ENCODE data around the gene ZFAND6. TPM values are rescaled to one million over a fixed set of nuclear protein-coding genes. Genes with fewer than 3 reads are reported as not detected.

Gene ZFAND6
- total RNA-seq, 1 experiment from 2014 or later: 89.7 TPM

DNA sequence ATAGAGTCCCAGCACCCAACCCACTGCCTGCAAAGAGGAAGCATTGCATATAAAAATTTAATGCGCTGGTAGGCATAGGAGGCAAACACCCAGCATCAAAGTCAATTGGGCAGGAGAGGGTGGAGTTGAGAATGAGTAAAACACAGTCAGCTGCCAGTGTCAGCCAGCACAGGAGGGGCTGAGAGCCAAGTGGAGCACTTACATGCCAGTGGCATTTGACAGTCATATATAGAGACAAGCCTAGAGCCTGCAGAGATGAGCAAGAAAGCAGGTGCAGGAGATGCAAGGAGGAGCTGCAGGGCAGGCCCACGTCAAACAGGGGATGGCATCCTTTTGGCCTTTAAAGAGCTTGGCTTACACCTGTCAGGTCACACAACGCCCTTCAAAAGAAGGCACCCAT, 27.6 kb upstream of the ZFAND6 start:
- Histone ChIP-seq H3K27ac (ENCODE audit: insufficient read length, low read depth, low read length) (no peak overlapping the region), H3K23me2 (ENCODE audit: insufficient read length, low read depth, low read length, poor library complexity, severe bottlenecking) (no peaks in the 10 kb centered on the region), H4K5ac (ENCODE audit: insufficient read length, low read depth, low read length) (no peak overlapping the region), H3K4ac (ENCODE audit: low read depth, low read length) (no peak overlapping the region), H3K4me2 (ENCODE audit: insufficient read depth, insufficient read length, low read length) (no peak overlapping the region), H2BK120ac (ENCODE audit: low read depth, low read length, poor library complexity, severe bottlenecking) (no peak overlapping the region), H3T11ph (ENCODE audit: low read length) (no peak overlapping the region), H3K18ac (ENCODE audit: insufficient read length, low read depth, low read length) (no peak overlapping the region), H2AK5ac (ENCODE audit: insufficient read length, low read length) (no peak overlapping the region), H3K27me3 (ENCODE audit: insufficient read depth, low read length) (no peaks in the 10 kb centered on the region), H3K9ac (ENCODE audit: extremely low read depth, insufficient read length, low read length) (no peak overlapping the region), H2AFZ (ENCODE audit: low read length) (no peak overlapping the region), H3K9me3 (ENCODE audit: control insufficient read depth, low read depth, low read length) (no peaks in the 10 kb centered on the region), H4K8ac (replicated peaks; ENCODE audit: insufficient read length, low read depth, low read length) (no peak overlapping the region), H3K56ac (ENCODE audit: insufficient read length, low read depth, low read length) (no peak overlapping the region), H3K79me2 (ENCODE audit: insufficient read depth, low read length) (0 out of 2 replicates have a peak, but pooled peaks cover 1% of the 10 kb centered on the region), H3K23ac (ENCODE audit: insufficient read length, low read depth, low read length) (no peak overlapping the region), H3K79me1 (ENCODE audit: insufficient read depth, low read depth, low read length, poor library complexity, severe bottlenecking) (no peaks in the 10 kb centered on the region), H2BK5ac (ENCODE audit: insufficient read length, low read length) (no peak overlapping the region), H4K20me1 (ENCODE audit: control insufficient read depth, insufficient read depth, insufficient read length) (no peaks in the 10 kb centered on the region), H4K91ac (ENCODE audit: insufficient read length, low read depth, low read length) (no peak overlapping the region), H2BK12ac (ENCODE audit: insufficient read length, low read depth, low read length) (no peak overlapping the region), H3K4me1 (ENCODE audit: insufficient read depth, low read length) (peaks cover 5% of the 10 kb centered on the region; the same call in 1 of the 2 replicates), H3K14ac (ENCODE audit: insufficient read depth, low read length) (no peak overlapping the region), H2BK20ac (ENCODE audit: low read depth, low read length, poor library complexity, severe bottlenecking) (no peak overlapping the region), H2BK15ac (ENCODE audit: low read depth, low read length) (no peak overlapping the region)
- no CpG with 5 or more reads among the region's 3 CpGs for WGBS (ENCODE audit: extremely low coverage, insufficient read length, low lambda C conversion rate)
- DNase-seq: no peak
- H3K9me3 Mint-ChIP-seq: no peaks in the 10 kb centered on the region
- no peak overlapping the region for H3K4me3 Mint-ChIP-seq
- no peaks in the 10 kb centered on the region for H3K36me3 Mint-ChIP-seq (ENCODE audit: insufficient read depth in 1 of 3, low read depth in 3 of 3)
- H3K27ac Mint-ChIP-seq: no peak overlapping the region; a peak in 1 of 7 replicates
- TF ChIP-seq, protein P1, sequence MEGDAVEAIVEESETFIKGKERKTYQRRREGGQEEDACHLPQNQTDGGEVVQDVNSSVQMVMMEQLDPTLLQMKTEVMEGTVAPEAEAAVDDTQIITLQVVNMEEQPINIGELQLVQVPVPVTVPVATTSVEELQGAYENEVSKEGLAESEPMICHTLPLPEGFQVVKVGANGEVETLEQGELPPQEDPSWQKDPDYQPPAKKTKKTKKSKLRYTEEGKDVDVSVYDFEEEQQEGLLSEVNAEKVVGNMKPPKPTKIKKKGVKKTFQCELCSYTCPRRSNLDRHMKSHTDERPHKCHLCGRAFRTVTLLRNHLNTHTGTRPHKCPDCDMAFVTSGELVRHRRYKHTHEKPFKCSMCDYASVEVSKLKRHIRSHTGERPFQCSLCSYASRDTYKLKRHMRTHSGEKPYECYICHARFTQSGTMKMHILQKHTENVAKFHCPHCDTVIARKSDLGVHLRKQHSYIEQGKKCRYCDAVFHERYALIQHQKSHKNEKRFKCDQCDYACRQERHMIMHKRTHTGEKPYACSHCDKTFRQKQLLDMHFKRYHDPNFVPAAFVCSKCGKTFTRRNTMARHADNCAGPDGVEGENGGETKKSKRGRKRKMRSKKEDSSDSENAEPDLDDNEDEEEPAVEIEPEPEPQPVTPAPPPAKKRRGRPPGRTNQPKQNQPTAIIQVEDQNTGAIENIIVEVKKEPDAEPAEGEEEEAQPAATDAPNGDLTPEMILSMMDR (conservative IDR thresholded peaks at IDR 0.05): no peak
- peaks cover 49 to 54% of the 10 kb centered on the region in 2 experiments for H3K4me1 Mint-ChIP-seq
- no peaks in the 10 kb centered on the region for H3K27me3 Mint-ChIP-seq (ENCODE audit: low read depth)

Measured in H9 (cell line).